CD4-positive, alpha-beta T cell (primary cell): Measurements from ENCODE around the gene NID2. TPM values are rescaled to one million over a fixed set of nuclear protein-coding genes. Genes with fewer than 3 reads are reported as not detected.

ENCODE experiments used
- ATAC-seq: fragments of 200-7000 bp; cut with Tn5 transposase; one replicate; pipeline ENCODE4 v1.10.0; 2022; ENCODE audit warnings: mild to moderate bottlenecking; ENCODE audit not compliant: poor library complexity
- CTCF ChIA-PET: fragments of 350-600 bp; sonication (Branson Sonifier 250); formaldehyde crosslinking; loops from one replicate; lab custom pipeline; 2021; ENCODE audit warnings: antibody characterized with exemption, inconsistent platforms; lab: Charles Lee
- POLR2A ChIA-PET: fragments of 350-600 bp; sonication (Branson Sonifier 250); formaldehyde crosslinking; loops from one replicate; lab custom pipeline; 2021; ENCODE audit warnings: antibody characterized with exemption, inconsistent platforms; lab: Charles Lee
- DNase-seq, 14 experiments: peaks; one replicate each; pipeline ENCODE4 v3.0.0-alpha.2; 2013 to 2020; ENCODE audit warnings: mixed read lengths in 2 of 14
- H3K27ac ChIP-seq, 2 donors: one replicate each; pipeline versions ENCODE4 v1.5.1 to v1.7.0; 2013; ENCODE audit warnings: low read length in 2 of 2, low read depth in 1 of 2, mild to moderate bottlenecking in 1 of 2
- H3K27me3 ChIP-seq, 2 experiments: 1 replicate in 1 of 2; 2 replicates in 1 of 2; pipeline versions ENCODE4 v1.6.1 to v1.7.0; 2013; ENCODE audit warnings: low read length in 2 of 2, control low read depth in 1 of 2, mild to moderate bottlenecking in 1 of 2, moderate library complexity in 1 of 2; ENCODE audit not compliant: insufficient read depth in 2 of 2, control insufficient read depth in 1 of 2
- H3K36me3 ChIP-seq: one replicate; pipeline ENCODE4 v1.6.1; 2013; ENCODE audit warnings: low read length, control low read depth; ENCODE audit not compliant: insufficient read depth
- H3K4me1 ChIP-seq: one replicate; pipeline ENCODE4 v1.6.1; 2013; ENCODE audit warnings: low read length, control low read depth; ENCODE audit not compliant: insufficient read depth
- H3K4me3 ChIP-seq: one replicate; pipeline ENCODE4 v1.5.1; 2013; ENCODE audit warnings: mild to moderate bottlenecking, low read length, moderate library complexity
- H3K9me3 ChIP-seq, 2 experiments: 1 replicate in 1 of 2; 2 replicates in 1 of 2; pipeline versions ENCODE4 v1.6.1 to v1.7.0; 2013; ENCODE audit warnings: low read length in 2 of 2, mild to moderate bottlenecking in 2 of 2, control low read depth in 1 of 2, moderate library complexity in 1 of 2; ENCODE audit not compliant: control insufficient read depth in 1 of 2, insufficient read depth in 1 of 2
- H3K27ac Mint-ChIP-seq: one replicate; pipeline ENCODE4 v1.8.0; 2020; ENCODE audit warnings: mixed read lengths
- H3K27me3 Mint-ChIP-seq: one replicate; pipeline ENCODE4 v1.8.0; 2021; ENCODE audit warnings: mixed read lengths
- H3K36me3 Mint-ChIP-seq: one replicate; pipeline ENCODE4 v1.8.0; 2021; ENCODE audit warnings: low read depth, mixed read lengths
- H3K4me1 Mint-ChIP-seq: one replicate; pipeline ENCODE4 v1.8.0; 2021; ENCODE audit warnings: low read depth, mixed read lengths
- H3K4me3 Mint-ChIP-seq: one replicate; pipeline ENCODE4 v1.8.0; 2020; ENCODE audit warnings: mild to moderate bottlenecking, mixed read lengths
- H3K9me3 Mint-ChIP-seq: one replicate; pipeline ENCODE4 v1.8.0; 2020; ENCODE audit warnings: mixed read lengths
- intact Hi-C, 2 experiments: fragments of 100-400 bp; cut with DNase I in 1 of 2; cut with micrococcal nuclease in 1 of 2; formaldehyde crosslinking; loops; one replicate each; pipeline versions ENCODE4 v1.15.1 to v1.9.0; 2023 to 2025; cut with DNase I, micrococcal nuclease
- total RNA-seq, 174 experiments: library from RNA in 2 of 174; stranded (reverse) in 2 of 174; gene quantifications; one replicate each; pipeline ENCODE4 v1.2.3 and lab custom pipeline; 2021 to 2026
- TF ChIP-seq, protein P1 (sequence below): fragments of 200-600 bp; IDR thresholded peaks from one replicate; pipeline ENCODE4 v1.8.0; 2022; ENCODE audit warnings: antibody characterized with exemption, mild to moderate bottlenecking

NID2 gene
- total RNA-seq, 2 experiments from 2014 or later = 0.19 TPM; not detected in 1

DNA sequence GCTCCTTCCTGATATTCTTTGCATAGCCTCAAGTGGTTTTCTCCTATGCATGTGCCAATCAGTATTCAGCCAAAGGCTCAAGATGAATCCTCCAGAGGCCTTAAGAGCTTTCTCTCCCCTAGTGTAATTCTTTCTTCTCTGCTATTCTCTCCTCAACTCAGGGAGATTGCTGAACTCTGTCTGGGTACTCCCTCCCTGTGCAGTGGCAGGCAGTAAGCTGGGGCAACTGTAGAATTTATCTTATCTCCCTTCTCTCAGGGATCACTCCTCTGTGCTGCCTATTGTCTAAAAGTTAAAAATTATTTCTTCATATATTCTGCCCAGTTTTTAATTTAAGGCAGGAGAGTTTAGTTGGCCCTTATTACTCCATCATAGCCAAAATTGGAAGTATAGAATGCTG is 108.0 kb downstream of the NID2 start:
- Mint-ChIP-seq H3K9me3 (peaks cover 18% of the 10 kb centered on the region), H3K27me3 (no peaks in the 10 kb centered on the region), H3K36me3 (peaks cover 95% of the 10 kb centered on the region), H3K27ac (peak overlapping the region; percentile 90), H3K4me1 (peaks cover 60% of the 10 kb centered on the region), H3K4me3 (no peak overlapping the region)
- H3K9me3 ChIP-seq = peaks cover 0 to 20% of the 10 kb centered on the region in 2 experiments
- DNase-seq (no peak), ATAC-seq (no peak)
- H3K4me1 ChIP-seq = peaks cover 4% of the 10 kb centered on the region
- intact Hi-C loops = loop anchor here in 1 of 2 experiments (5.0 kb wide), 1 partner anchor 114 kb away; no protein-coding TSS in a partner anchor
- peaks cover 78% of the 10 kb centered on the region for H3K36me3 ChIP-seq
- no peak overlapping the region for H3K27ac ChIP-seq
- POLR2A ChIA-PET = no interaction called here
- CTCF ChIA-PET = no interaction called here
- TF ChIP-seq, protein P1, sequence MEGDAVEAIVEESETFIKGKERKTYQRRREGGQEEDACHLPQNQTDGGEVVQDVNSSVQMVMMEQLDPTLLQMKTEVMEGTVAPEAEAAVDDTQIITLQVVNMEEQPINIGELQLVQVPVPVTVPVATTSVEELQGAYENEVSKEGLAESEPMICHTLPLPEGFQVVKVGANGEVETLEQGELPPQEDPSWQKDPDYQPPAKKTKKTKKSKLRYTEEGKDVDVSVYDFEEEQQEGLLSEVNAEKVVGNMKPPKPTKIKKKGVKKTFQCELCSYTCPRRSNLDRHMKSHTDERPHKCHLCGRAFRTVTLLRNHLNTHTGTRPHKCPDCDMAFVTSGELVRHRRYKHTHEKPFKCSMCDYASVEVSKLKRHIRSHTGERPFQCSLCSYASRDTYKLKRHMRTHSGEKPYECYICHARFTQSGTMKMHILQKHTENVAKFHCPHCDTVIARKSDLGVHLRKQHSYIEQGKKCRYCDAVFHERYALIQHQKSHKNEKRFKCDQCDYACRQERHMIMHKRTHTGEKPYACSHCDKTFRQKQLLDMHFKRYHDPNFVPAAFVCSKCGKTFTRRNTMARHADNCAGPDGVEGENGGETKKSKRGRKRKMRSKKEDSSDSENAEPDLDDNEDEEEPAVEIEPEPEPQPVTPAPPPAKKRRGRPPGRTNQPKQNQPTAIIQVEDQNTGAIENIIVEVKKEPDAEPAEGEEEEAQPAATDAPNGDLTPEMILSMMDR = no peak
- H3K4me3 ChIP-seq = no peak overlapping the region
- H3K27me3 ChIP-seq = no peaks in the 10 kb centered on the region

DNA sequence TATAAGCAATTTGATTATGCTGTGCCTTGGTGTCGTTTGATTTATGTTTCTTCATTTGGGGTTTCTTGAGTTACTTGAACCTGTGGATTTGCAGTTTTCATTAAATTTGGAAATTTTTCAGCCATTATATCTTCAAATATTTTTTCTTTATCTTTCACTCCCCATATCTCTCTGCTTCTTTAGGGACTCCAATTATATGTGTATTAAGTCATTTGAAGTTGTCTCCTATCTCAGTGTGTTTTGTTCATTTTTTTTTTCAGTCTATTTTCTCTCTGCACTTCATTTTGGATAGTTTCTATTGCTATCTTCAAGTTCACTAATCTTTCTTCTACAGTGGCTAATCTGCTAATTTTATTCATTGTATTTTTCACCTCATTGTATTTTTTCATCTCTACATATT is 108.9 kb downstream of the NID2 start:
- ChIA-PET POLR2A (no interaction called here), CTCF (no interaction called here)
- ATAC-seq = no peak
- Histone ChIP-seq H3K36me3 (peaks cover 81% of the 10 kb centered on the region), H3K4me3 (no peak overlapping the region), H3K27me3 (no peaks in the 10 kb centered on the region), H3K4me1 (peaks cover 4% of the 10 kb centered on the region), H3K9me3 (peaks cover 0 to 20% of the 10 kb centered on the region in 2 experiments), H3K27ac (no peak overlapping the region)
- intact Hi-C loops = loop anchor here in 1 of 2 experiments (5.0 kb wide), 1 partner anchor 113 kb away; no protein-coding TSS in a partner anchor
- no peak overlapping the region for H3K4me3 Mint-ChIP-seq
- peaks cover 56% of the 10 kb centered on the region for H3K4me1 Mint-ChIP-seq
- TF ChIP-seq, protein P1 = no peak
- no peak for DNase-seq
- peaks cover 95% of the 10 kb centered on the region for H3K36me3 Mint-ChIP-seq
- peak overlapping the region; percentile 90 for H3K27ac Mint-ChIP-seq
- H3K27me3 Mint-ChIP-seq = no peaks in the 10 kb centered on the region
- peaks cover 18% of the 10 kb centered on the region for H3K9me3 Mint-ChIP-seq

DNA sequence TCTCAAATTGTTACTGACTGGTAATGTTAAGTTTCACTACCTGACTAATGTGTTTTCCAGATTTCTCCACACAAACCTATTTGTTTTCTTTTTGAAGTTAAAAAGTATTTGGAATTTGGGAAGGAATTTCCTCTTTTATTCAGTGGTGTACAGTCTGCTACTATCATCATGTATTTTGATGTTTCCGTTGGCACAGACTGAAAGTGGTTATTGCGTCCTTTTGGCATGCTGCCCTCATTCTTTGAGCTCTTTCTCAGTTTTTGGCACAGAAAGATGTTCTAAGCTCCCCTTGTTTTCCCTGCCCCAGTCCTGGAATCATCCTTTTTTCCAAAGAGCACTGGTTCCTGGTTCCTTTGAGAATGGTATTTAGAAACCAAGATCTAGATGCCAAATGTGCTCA is 110.9 kb downstream of the NID2 start:
- H3K4me1 Mint-ChIP-seq = peaks cover 56% of the 10 kb centered on the region
- H3K4me3 Mint-ChIP-seq = no peak overlapping the region
- H3K36me3 ChIP-seq = peaks cover 84% of the 10 kb centered on the region
- H3K27me3 Mint-ChIP-seq = no peaks in the 10 kb centered on the region
- ATAC-seq (no peak), DNase-seq (no peak)
- H3K4me1 ChIP-seq = peaks cover 4% of the 10 kb centered on the region
- no peak overlapping the region for H3K4me3 ChIP-seq
- no peaks in the 10 kb centered on the region for H3K27me3 ChIP-seq
- H3K27ac Mint-ChIP-seq = no peak overlapping the region
- peaks cover 95% of the 10 kb centered on the region for H3K36me3 Mint-ChIP-seq
- ChIA-PET CTCF (interaction anchor here (1.1 kb wide), 1 partner anchor 111 kb away, joined by 3 read pairs; no protein-coding TSS in a partner anchor), POLR2A (no interaction called here)
- intact Hi-C loops = no loop called here
- H3K27ac ChIP-seq = no peak overlapping the region
- H3K9me3 ChIP-seq = peaks cover 0 to 20% of the 10 kb centered on the region in 2 experiments
- TF ChIP-seq, protein P1 = no peak
- H3K9me3 Mint-ChIP-seq = peaks cover 18% of the 10 kb centered on the region

Other genes starting within 250 kb of the NID2 start
- gene GNG2, start 208.4 kb downstream of the NID2 start, total RNA-seq = 100 to 1,000 TPM; 138 to 139 TPM
- 100 to 1,000 TPM; 155 to 157 TPM for gene RTRAF, start 79.5 kb downstream of the NID2 start, total RNA-seq
- gene PTGDR, start 198.6 kb upstream of the NID2 start, total RNA-seq = under 1 TPM; 0.20 to 0.41 TPM
- 1 to 10 TPM; 4.3 to 4.8 TPM for gene PTGER2, start 245.3 kb upstream of the NID2 start, total RNA-seq